H1 (cell line): ENCODE results near the gene GRIA1.

Source experiments
- EZH2 ChIP-seq: fragments of 200-600 bp; sonication (generic); IDR thresholded peaks from 2 replicates; pipeline ENCODE4 v1.7.1; 2012; ENCODE audit warnings: low read depth, mild to moderate bottlenecking, moderate library complexity, low read length, inconsistent platforms; ENCODE audit not compliant: severe bottlenecking
- GTF2F1 ChIP-seq: IDR thresholded peaks from 2 replicates; pipeline ENCODE4 v1.6.1; 2012; ENCODE audit warnings: low read depth, low read length, improper control_type of control experiment, borderline replicate concordance
- POLR2AphosphoS5 ChIP-seq: IDR thresholded peaks from 2 replicates; pipeline ENCODE4 v1.6.1; 2011; ENCODE audit warnings: low read depth, low read length
- RAD21 ChIP-seq, 2 experiments: IDR thresholded peaks in 1 of 2; conservative IDR thresholded peaks in 1 of 2; 2 replicates each; pipeline ENCODE4 v1.6.1; 2011; ENCODE audit warnings: low read depth in 2 of 2, low read length in 2 of 2, improper control_type of control experiment in 1 of 2, inconsistent platforms in 1 of 2, mild to moderate bottlenecking in 1 of 2, moderate library complexity in 1 of 2
- SRF ChIP-seq: IDR thresholded peaks from 2 replicates; pipeline ENCODE4 v1.6.1; 2011; ENCODE audit warnings: mild to moderate bottlenecking, low read depth, low read length, moderate library complexity
- SUZ12 ChIP-seq: fragments of 200-600 bp; sonication (generic); IDR thresholded peaks from 2 replicates; pipeline ENCODE4 v1.6.1; 2012; ENCODE audit warnings: mild to moderate bottlenecking, inconsistent platforms, low read length, moderate library complexity, mixed read lengths
- TCF12 ChIP-seq: IDR thresholded peaks from 2 replicates; pipeline ENCODE4 v1.6.1; 2011; ENCODE audit warnings: low read depth, mild to moderate bottlenecking, low read length
- TF ChIP-seq, protein P1 (sequence below), 3 experiments: IDR thresholded peaks; 1 replicate in 2 of 3; 2 replicates in 1 of 3; pipeline versions ENCODE4 v1.5.1 to v1.6.1; 2011; ENCODE audit warnings: low read length in 3 of 3, mild to moderate bottlenecking in 3 of 3, inconsistent platforms in 2 of 3, low read depth in 1 of 3, moderate library complexity in 1 of 3; ENCODE audit not compliant: insufficient read depth in 1 of 3; ENCODE audit errors: control extremely low read depth in 1 of 3
- TF ChIP-seq, protein P2 (sequence below): IDR thresholded peaks from 2 replicates; pipeline ENCODE4 v1.6.1; 2011; ENCODE audit warnings: low read length, improper control_type of control experiment
- TF ChIP-seq, protein P3 (sequence below): IDR thresholded peaks from 2 replicates; pipeline ENCODE4 v1.6.1; 2012; ENCODE audit warnings: low read length, inconsistent platforms

DNA sequence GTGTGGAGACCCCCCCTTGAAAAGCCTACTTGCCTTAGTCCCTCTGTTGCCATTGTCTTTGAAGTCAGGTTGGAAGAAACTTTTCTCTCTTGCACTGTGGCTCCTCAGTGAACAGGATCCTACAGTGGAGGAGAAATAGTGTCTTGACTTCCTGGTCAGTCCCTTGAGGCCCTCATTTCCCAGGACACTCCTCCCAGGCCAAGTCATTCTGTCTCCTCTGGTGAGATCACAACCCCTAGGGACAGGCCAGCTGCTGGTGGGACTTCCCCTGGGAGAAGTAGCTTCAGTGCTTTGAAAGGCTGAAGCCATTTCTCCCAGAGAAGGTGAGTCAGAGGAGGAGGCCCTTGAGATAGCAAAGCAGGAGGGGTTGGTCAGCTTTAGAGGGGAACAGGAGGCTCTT, 10.1 kb upstream of the GRIA1 start:
- TF ChIP-seq, protein P1, sequence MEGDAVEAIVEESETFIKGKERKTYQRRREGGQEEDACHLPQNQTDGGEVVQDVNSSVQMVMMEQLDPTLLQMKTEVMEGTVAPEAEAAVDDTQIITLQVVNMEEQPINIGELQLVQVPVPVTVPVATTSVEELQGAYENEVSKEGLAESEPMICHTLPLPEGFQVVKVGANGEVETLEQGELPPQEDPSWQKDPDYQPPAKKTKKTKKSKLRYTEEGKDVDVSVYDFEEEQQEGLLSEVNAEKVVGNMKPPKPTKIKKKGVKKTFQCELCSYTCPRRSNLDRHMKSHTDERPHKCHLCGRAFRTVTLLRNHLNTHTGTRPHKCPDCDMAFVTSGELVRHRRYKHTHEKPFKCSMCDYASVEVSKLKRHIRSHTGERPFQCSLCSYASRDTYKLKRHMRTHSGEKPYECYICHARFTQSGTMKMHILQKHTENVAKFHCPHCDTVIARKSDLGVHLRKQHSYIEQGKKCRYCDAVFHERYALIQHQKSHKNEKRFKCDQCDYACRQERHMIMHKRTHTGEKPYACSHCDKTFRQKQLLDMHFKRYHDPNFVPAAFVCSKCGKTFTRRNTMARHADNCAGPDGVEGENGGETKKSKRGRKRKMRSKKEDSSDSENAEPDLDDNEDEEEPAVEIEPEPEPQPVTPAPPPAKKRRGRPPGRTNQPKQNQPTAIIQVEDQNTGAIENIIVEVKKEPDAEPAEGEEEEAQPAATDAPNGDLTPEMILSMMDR (IDR thresholded peaks at IDR 0.05; ENCODE audit: control extremely low read depth in 1 of 3, insufficient read depth in 1 of 3, low read depth in 1 of 3, low read length in 3 of 3) = no peak
- no peak for TF ChIP-seq SUZ12
- no peak for TF ChIP-seq EZH2
- TF ChIP-seq SRF = no peak
- no peak for TF ChIP-seq TCF12
- TF ChIP-seq POLR2AphosphoS5 = no peak
- TF ChIP-seq, protein P2, sequence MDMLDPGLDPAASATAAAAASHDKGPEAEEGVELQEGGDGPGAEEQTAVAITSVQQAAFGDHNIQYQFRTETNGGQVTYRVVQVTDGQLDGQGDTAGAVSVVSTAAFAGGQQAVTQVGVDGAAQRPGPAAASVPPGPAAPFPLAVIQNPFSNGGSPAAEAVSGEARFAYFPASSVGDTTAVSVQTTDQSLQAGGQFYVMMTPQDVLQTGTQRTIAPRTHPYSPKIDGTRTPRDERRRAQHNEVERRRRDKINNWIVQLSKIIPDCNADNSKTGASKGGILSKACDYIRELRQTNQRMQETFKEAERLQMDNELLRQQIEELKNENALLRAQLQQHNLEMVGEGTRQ = no peak
- no peak for TF ChIP-seq RAD21 (IDR thresholded peaks at IDR 0.05 in 1 of 2, conservative IDR thresholded peaks at IDR 0.05 in 1 of 2; ENCODE audit: low read depth in 2 of 2, low read length in 2 of 2)
- TF ChIP-seq GTF2F1 = no peak
- TF ChIP-seq, protein P3, sequence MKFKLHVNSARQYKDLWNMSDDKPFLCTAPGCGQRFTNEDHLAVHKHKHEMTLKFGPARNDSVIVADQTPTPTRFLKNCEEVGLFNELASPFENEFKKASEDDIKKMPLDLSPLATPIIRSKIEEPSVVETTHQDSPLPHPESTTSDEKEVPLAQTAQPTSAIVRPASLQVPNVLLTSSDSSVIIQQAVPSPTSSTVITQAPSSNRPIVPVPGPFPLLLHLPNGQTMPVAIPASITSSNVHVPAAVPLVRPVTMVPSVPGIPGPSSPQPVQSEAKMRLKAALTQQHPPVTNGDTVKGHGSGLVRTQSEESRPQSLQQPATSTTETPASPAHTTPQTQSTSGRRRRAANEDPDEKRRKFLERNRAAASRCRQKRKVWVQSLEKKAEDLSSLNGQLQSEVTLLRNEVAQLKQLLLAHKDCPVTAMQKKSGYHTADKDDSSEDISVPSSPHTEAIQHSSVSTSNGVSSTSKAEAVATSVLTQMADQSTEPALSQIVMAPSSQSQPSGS = no peak
